IMR-90 (cell line): Measurements from ENCODE around the gene NHSL2. TPM values are rescaled to one million over a fixed set of nuclear protein-coding genes. Genes with fewer than 3 reads are reported as not detected.

Experiments used
- ATAC-seq: fragments of 200-7000 bp; cut with Tn5 transposase; 2 replicates; pipeline ENCODE4 v1.9.1; 2020; ENCODE audit warnings: low read depth, mild to moderate bottlenecking, moderate library complexity
- BruUV-seq: library from RNA; stranded (reverse); fragments of 400-500 nt; replicated peaks from 2 replicates; lab custom pipeline; 2021; lab: Mats Ljungman, UMichigan
- CTCF ChIA-PET: fragments of 300-600 bp; formaldehyde crosslinking; extraction: SDS; loops from one replicate; lab custom pipeline; 2021; ENCODE audit warnings: antibody characterized with exemption; lab: Yijun Ruan, JAX
- POLR2A ChIA-PET: fragments of 300-600 bp; sonication (Branson Sonifier 250); formaldehyde crosslinking; loops from one replicate; lab custom pipeline; 2022; ENCODE audit warnings: antibody characterized with exemption; ENCODE audit not compliant: unreplicated experiment; lab: Charles Lee
- DNase-seq: peaks from one replicate; pipeline ENCODE4 v3.0.0; 2013
- H2AFZ ChIP-seq: replicated peaks from 2 replicates; pipeline ENCODE3; 2013; ENCODE audit warnings: low read length, mild to moderate bottlenecking; ENCODE audit not compliant: poor library complexity
- H2AK5ac ChIP-seq: 2 replicates; pipeline ENCODE4 v1.6.1; 2013; ENCODE audit warnings: low read depth, low read length, inconsistent platforms
- H2AK9ac ChIP-seq: replicated peaks from 2 replicates; pipeline ENCODE3; 2013; ENCODE audit warnings: mild to moderate bottlenecking, low read depth, low read length, moderate library complexity; ENCODE audit not compliant: poor library complexity
- H2BK120ac ChIP-seq: 2 replicates; pipeline ENCODE4 v1.6.1; 2013; ENCODE audit warnings: low read depth, low read length, inconsistent platforms
- H2BK15ac ChIP-seq: 3 replicates; pipeline ENCODE4 v1.6.1; 2013; ENCODE audit warnings: low read depth, low read length, inconsistent platforms
- H2BK20ac ChIP-seq: 2 replicates; pipeline ENCODE4 v1.6.1; 2013; ENCODE audit warnings: low read depth, mild to moderate bottlenecking, inconsistent platforms, low read length, moderate library complexity
- H2BK5ac ChIP-seq: 2 replicates; pipeline ENCODE4 v1.6.1; 2013; ENCODE audit warnings: mild to moderate bottlenecking, low read depth, low read length, inconsistent platforms; ENCODE audit not compliant: poor library complexity, severe bottlenecking
- H3K14ac ChIP-seq: replicated peaks from 2 replicates; pipeline ENCODE4 v1.6.1; 2013; ENCODE audit warnings: low read depth, low read length, inconsistent platforms
- H3K18ac ChIP-seq: 2 replicates; pipeline ENCODE4 v1.6.1; 2013; ENCODE audit warnings: low read depth, low read length, control low read depth
- H3K23ac ChIP-seq: 2 replicates; pipeline ENCODE4 v1.6.1; 2013; ENCODE audit warnings: low read depth, low read length, inconsistent platforms
- H3K27ac ChIP-seq: 2 replicates; pipeline ENCODE4 v1.5.1; 2013; ENCODE audit warnings: mild to moderate bottlenecking, control low read depth, low read length; ENCODE audit not compliant: insufficient read depth
- H3K27me3 ChIP-seq: 2 replicates; pipeline ENCODE4 v1.6.1; 2013; ENCODE audit warnings: low read length; ENCODE audit not compliant: control insufficient read depth, insufficient read depth
- H3K36me3 ChIP-seq: 2 replicates; pipeline ENCODE4 v1.6.1; 2013; ENCODE audit warnings: low read length, mixed read lengths; ENCODE audit not compliant: control insufficient read depth, insufficient read depth
- H3K4ac ChIP-seq: 2 replicates; pipeline ENCODE4 v1.6.1; 2013; ENCODE audit warnings: low read depth, low read length, inconsistent platforms
- H3K4me1 ChIP-seq: 2 replicates; pipeline ENCODE4 v1.6.1; 2013; ENCODE audit warnings: low read length, mixed read lengths; ENCODE audit not compliant: control insufficient read depth, insufficient read depth
- H3K4me2 ChIP-seq: 2 replicates; pipeline ENCODE4 v1.6.1; 2013; ENCODE audit warnings: low read depth, mild to moderate bottlenecking, control low read depth, low read length, moderate library complexity
- H3K4me3 ChIP-seq: 2 replicates; pipeline ENCODE4 v1.5.1; 2013; ENCODE audit warnings: low read depth, mild to moderate bottlenecking, control low read depth, low read length, moderate library complexity; ENCODE audit not compliant: insufficient read depth
- H3K56ac ChIP-seq: 2 replicates; pipeline ENCODE4 v1.6.1; 2013; ENCODE audit warnings: low read length, inconsistent platforms; ENCODE audit not compliant: insufficient read depth; ENCODE audit errors: extremely low read depth
- H3K79me1 ChIP-seq, 2 experiments: 2 replicates each; pipeline ENCODE4 v1.6.1; 2013; ENCODE audit warnings: low read length in 2 of 2, inconsistent platforms in 1 of 2, low read depth in 1 of 2
- H3K9ac ChIP-seq: 2 replicates; pipeline ENCODE4 v1.6.1; 2013; ENCODE audit warnings: low read depth, low read length, control low read depth
- H3K9me1 ChIP-seq: 2 replicates; pipeline ENCODE4 v1.6.1; 2013; ENCODE audit warnings: low read length, inconsistent platforms; ENCODE audit not compliant: insufficient read depth
- H3K9me3 ChIP-seq: 2 replicates; pipeline ENCODE4 v1.6.1; 2013; ENCODE audit warnings: low read length; ENCODE audit not compliant: control insufficient read depth, insufficient read depth
- H4K20me1 ChIP-seq: 2 replicates; pipeline ENCODE4 v1.6.1; 2013; ENCODE audit warnings: low read length, inconsistent platforms; ENCODE audit not compliant: insufficient read depth
- H4K5ac ChIP-seq: 2 replicates; pipeline ENCODE4 v1.6.1; 2013; ENCODE audit warnings: mild to moderate bottlenecking, low read depth, low read length, control low read depth
- H4K8ac ChIP-seq, 2 experiments: 2 replicates each; pipeline ENCODE4 v1.6.1; 2013; ENCODE audit warnings: low read depth in 2 of 2, low read length in 2 of 2, control low read depth in 1 of 2, inconsistent platforms in 1 of 2
- H4K91ac ChIP-seq: 2 replicates; pipeline ENCODE4 v1.6.1; 2013; ENCODE audit warnings: low read depth, low read length, inconsistent platforms; ENCODE audit not compliant: insufficient read depth
- BHLHE40 ChIP-seq: fragments of 150-350 bp; IDR thresholded peaks from 2 replicates; pipeline ENCODE4 v1.6.1; 2016; ENCODE audit warnings: mild to moderate bottlenecking, low read depth, low read length
- CEBPB ChIP-seq: IDR thresholded peaks from 2 replicates; pipeline ENCODE4 v1.6.1; 2012; ENCODE audit warnings: low read depth, low read length, improper control_type of control experiment
- CHD1 ChIP-seq: IDR thresholded peaks from 2 replicates; pipeline ENCODE4 v1.6.1; 2012; ENCODE audit warnings: low read depth, low read length, improper control_type of control experiment
- FOS ChIP-seq: fragments of 150-350 bp; IDR thresholded peaks from 2 replicates; pipeline ENCODE4 v1.6.1; 2016; ENCODE audit warnings: low read depth, low read length
- MAFK ChIP-seq: IDR thresholded peaks from 2 replicates; pipeline ENCODE4 v1.6.1; 2012; ENCODE audit warnings: low read depth, low read length, improper control_type of control experiment
- MAZ ChIP-seq: IDR thresholded peaks from 2 replicates; pipeline ENCODE4 v1.6.1; 2012; ENCODE audit warnings: low read depth, mild to moderate bottlenecking, low read length, improper control_type of control experiment, moderate library complexity, borderline replicate concordance
- MXI1 ChIP-seq: IDR thresholded peaks from 2 replicates; pipeline ENCODE4 v1.6.1; 2012; ENCODE audit warnings: low read depth, mild to moderate bottlenecking, low read length, moderate library complexity, borderline replicate concordance
- NFE2L2 ChIP-seq: fragments of 150-350 bp; IDR thresholded peaks from 2 replicates; pipeline ENCODE4 v1.6.1; 2016; ENCODE audit warnings: low read depth, mild to moderate bottlenecking, low read length
- POLR2A ChIP-seq: IDR thresholded peaks from 2 replicates; pipeline ENCODE4 v1.6.1; 2012; ENCODE audit warnings: mild to moderate bottlenecking, low read depth, low read length
- RAD21 ChIP-seq: IDR thresholded peaks from 2 replicates; pipeline ENCODE4 v1.6.1; 2012; ENCODE audit warnings: low read length, improper control_type of control experiment
- RCOR1 ChIP-seq: IDR thresholded peaks from 2 replicates; pipeline ENCODE4 v1.6.1; 2012; ENCODE audit warnings: mild to moderate bottlenecking, low read length, improper control_type of control experiment; ENCODE audit not compliant: insufficient replicate concordance
- RFX5 ChIP-seq: IDR thresholded peaks from 2 replicates; pipeline ENCODE4 v1.8.0; 2012; ENCODE audit warnings: low read depth, mild to moderate bottlenecking, low read length, moderate library complexity
- SMC3 ChIP-seq: fragments of 150-350 bp; IDR thresholded peaks from 2 replicates; pipeline ENCODE4 v1.6.1; 2016; ENCODE audit warnings: low read depth, mild to moderate bottlenecking, antibody characterized with exemption, low read length, moderate library complexity
- WGBS, 2 experiments: methylation state at CpG; one replicate each; pipeline versions ENCODE4 v1.1.5 to v1.1.7; 2013; ENCODE audit warnings: missing lambda C conversion rate in 2 of 2; ENCODE audit not compliant: insufficient read length in 1 of 2; ENCODE audit errors: extremely low coverage in 2 of 2; 5-methylcytosine and 5-hydroxymethylcytosine counted together
- dilution Hi-C: fragments of 300-500 bp; cut with HindIII; formaldehyde crosslinking; loops from one replicate; pipeline ENCODE4 v1.14.3; 2018; ENCODE audit warnings: low sequenced_read_pairs; ENCODE audit not compliant: unreplicated experiment
- in situ Hi-C: fragments of 300-500 bp; cut with MboI; formaldehyde crosslinking; loops from 3 replicates; pipeline ENCODE4 v1.14.3; 2019; ENCODE audit warnings: low sequenced_read_pairs, inconsistent platforms, mixed read lengths
- intact Hi-C: fragments of 100-400 bp; cut with micrococcal nuclease; formaldehyde crosslinking; loops from 2 replicates; pipeline ENCODE4 v1.10.0; 2022
- polyA plus RNA-seq, 3 experiments: library from polyadenylated mRNA; depleted of rRNA; stranded (reverse); fragments of >200 nt; gene quantifications; 2 replicates each; pipeline ENCODE4 v1.2.3, GENCODE V29; 2012; ENCODE audit warnings: low replicate concordance in 1 of 3
- total RNA-seq: library from RNA; depleted of rRNA; stranded (reverse); fragments of >200 nt; gene quantifications from 2 replicates; pipeline ENCODE4 v1.2.3, GENCODE V29; 2012
- TF ChIP-seq, protein P1 (sequence below): fragments of 150-350 bp; IDR thresholded peaks from 2 replicates; pipeline ENCODE4 v1.6.1; 2017; ENCODE audit warnings: mild to moderate bottlenecking, antibody characterized with exemption, low read length, low read depth
- TF ChIP-seq, protein P2 (sequence below): fragments of 150-350 bp; IDR thresholded peaks from 2 replicates; pipeline ENCODE4 v1.6.1; 2016; ENCODE audit warnings: low read depth, mild to moderate bottlenecking, low read length, moderate library complexity, borderline replicate concordance
- TF ChIP-seq, protein P3 (sequence below): conservative IDR thresholded peaks from 2 replicates; pipeline ENCODE4 v1.5.1; 2012; ENCODE audit warnings: mild to moderate bottlenecking, low read depth, low read length, improper control_type of control experiment

Gene NHSL2
- total and polyA plus RNA-seq, 2 of the 4 experiments (the other 2 are of a cell fraction), result 0.72 to 0.75 TPM

DNA sequence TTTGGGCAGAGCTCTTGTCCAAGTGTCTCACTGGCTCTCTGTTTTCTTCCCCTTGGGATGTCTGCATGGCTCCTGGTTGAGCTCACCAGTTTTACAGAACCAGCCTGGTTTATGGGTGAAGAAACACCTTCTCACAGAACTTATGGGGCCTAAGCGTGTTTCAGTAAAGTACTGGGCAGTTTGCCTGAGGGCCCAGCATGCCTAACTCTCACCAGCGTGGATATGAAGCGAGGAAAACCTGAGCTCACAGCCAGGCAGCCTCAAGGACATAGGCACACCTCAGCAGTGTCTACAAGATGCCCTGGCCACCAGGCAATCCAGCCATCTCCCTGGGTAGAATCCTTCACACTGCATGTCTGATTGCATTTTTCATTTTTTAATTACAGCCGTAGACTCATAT is 9.2 kb downstream of the NHSL2 start:
- no peak overlapping the region for H2AK5ac ChIP-seq
- H3K18ac ChIP-seq, result no peak overlapping the region
- ATAC-seq (no peak), DNase-seq (no peak)
- H3K9me3 ChIP-seq, result no peaks in the 10 kb centered on the region
- H3K56ac ChIP-seq, result no peak overlapping the region
- no peaks in the 10 kb centered on the region for H4K20me1 ChIP-seq
- H3K79me1 ChIP-seq, result no peaks in the 10 kb centered on the region
- H4K5ac ChIP-seq, result no peak overlapping the region
- no peak overlapping the region for H3K14ac ChIP-seq
- H3K36me3 ChIP-seq, result no peaks in the 10 kb centered on the region
- no peak overlapping the region for H3K9ac ChIP-seq
- no peak overlapping the region for H2BK5ac ChIP-seq
- POLR2A ChIA-PET, result no interaction called here
- no peak overlapping the region for H3K4me2 ChIP-seq
- peaks cover 2% of the 10 kb centered on the region; the same call in 1 of the 2 replicates for H3K4me1 ChIP-seq
- no peak overlapping the region for H2BK20ac ChIP-seq
- no peak overlapping the region for H3K4ac ChIP-seq
- intact Hi-C loops, result no loop called here
- CTCF ChIA-PET, result no interaction called here
- H2AFZ ChIP-seq, result no peak overlapping the region
- H4K91ac ChIP-seq, result no peak overlapping the region
- BruUV-seq, result no TSS peak
- no peak overlapping the region for H2AK9ac ChIP-seq
- dilution Hi-C loops, result no loop called here
- in situ Hi-C loops, result no loop called here
- H2BK120ac ChIP-seq, result no peak overlapping the region
- no peak overlapping the region for H4K8ac ChIP-seq
- no CpG with 5 or more reads among the region's 4 CpGs for WGBS, 2 experiments
- H3K4me3 ChIP-seq, result no peak overlapping the region
- H3K27ac ChIP-seq, result no peak overlapping the region
- TF ChIP-seq MXI1 (no peak), POLR2A (no peak), MAZ (no peak), SMC3 (no peak), RAD21 (no peak), CEBPB (no peak), BHLHE40 (no peak), RFX5 (no peak), NFE2L2 (no peak), MAFK (no peak), FOS (no peak), RCOR1 (no peak), CHD1 (no peak)
- TF ChIP-seq, protein P1, sequence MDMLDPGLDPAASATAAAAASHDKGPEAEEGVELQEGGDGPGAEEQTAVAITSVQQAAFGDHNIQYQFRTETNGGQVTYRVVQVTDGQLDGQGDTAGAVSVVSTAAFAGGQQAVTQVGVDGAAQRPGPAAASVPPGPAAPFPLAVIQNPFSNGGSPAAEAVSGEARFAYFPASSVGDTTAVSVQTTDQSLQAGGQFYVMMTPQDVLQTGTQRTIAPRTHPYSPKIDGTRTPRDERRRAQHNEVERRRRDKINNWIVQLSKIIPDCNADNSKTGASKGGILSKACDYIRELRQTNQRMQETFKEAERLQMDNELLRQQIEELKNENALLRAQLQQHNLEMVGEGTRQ, result no peak
- TF ChIP-seq, protein P2, sequence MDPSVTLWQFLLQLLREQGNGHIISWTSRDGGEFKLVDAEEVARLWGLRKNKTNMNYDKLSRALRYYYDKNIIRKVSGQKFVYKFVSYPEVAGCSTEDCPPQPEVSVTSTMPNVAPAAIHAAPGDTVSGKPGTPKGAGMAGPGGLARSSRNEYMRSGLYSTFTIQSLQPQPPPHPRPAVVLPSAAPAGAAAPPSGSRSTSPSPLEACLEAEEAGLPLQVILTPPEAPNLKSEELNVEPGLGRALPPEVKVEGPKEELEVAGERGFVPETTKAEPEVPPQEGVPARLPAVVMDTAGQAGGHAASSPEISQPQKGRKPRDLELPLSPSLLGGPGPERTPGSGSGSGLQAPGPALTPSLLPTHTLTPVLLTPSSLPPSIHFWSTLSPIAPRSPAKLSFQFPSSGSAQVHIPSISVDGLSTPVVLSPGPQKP, result no peak
- TF ChIP-seq, protein P3, sequence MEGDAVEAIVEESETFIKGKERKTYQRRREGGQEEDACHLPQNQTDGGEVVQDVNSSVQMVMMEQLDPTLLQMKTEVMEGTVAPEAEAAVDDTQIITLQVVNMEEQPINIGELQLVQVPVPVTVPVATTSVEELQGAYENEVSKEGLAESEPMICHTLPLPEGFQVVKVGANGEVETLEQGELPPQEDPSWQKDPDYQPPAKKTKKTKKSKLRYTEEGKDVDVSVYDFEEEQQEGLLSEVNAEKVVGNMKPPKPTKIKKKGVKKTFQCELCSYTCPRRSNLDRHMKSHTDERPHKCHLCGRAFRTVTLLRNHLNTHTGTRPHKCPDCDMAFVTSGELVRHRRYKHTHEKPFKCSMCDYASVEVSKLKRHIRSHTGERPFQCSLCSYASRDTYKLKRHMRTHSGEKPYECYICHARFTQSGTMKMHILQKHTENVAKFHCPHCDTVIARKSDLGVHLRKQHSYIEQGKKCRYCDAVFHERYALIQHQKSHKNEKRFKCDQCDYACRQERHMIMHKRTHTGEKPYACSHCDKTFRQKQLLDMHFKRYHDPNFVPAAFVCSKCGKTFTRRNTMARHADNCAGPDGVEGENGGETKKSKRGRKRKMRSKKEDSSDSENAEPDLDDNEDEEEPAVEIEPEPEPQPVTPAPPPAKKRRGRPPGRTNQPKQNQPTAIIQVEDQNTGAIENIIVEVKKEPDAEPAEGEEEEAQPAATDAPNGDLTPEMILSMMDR, result no peak
- no peaks in the 10 kb centered on the region for H3K9me1 ChIP-seq
- H3K23ac ChIP-seq, result no peak overlapping the region
- peaks cover 24% of the 10 kb centered on the region for H3K27me3 ChIP-seq
- H2BK15ac ChIP-seq, result no peak overlapping the region
